ENCODE results near the gene ANO10.

DNA sequence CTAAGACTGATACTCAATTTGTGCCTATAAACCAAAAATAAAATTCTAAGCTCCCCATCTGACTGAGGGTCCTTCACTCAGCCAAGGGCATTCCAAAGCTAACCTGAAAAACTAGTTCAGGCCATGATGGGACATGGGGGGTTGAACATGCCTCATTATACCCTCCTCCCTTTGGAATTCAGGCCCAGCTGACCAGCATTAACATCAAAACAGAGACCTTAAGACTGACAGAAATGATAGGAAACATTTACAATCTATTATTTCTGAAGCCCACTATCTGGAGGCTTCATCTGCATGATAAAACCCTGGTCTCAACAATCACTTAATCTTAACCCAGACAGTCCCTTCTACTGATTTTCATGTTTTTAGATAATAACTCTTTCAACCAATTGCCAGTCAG is 140.4 kb downstream of the ANO10 start:
- TF ChIP-seq CTCF (IDR thresholded peaks at IDR 0.05; ENCODE audit: insufficient read depth, low read depth, low read length): no peak
- TF ChIP-seq EZH2 (IDR thresholded peaks at IDR 0.05; ENCODE audit: insufficient read depth, low read length): no peak
